Islet precursor cell (in vitro differentiated cells): ENCODE measurements around the gene NBAS.
"Not testable (repeated sequence)": the region's sequence is repeated elsewhere in the genome, so short reads cannot be mapped to it uniquely, and the experiment has no call there.

ENCODE experiments used
- DNase-seq: peaks from one replicate; pipeline ENCODE4 v3.0.0-alpha.2; 2018

NBAS gene

GRCh38 chr2:15450808-15451207, 110.3 kb downstream of the NBAS start:
- no peak for DNase-seq

- no peak for DNase-seq
Observed at GRCh38 chr2:15449556-15450236, 111.4 kb downstream of the NBAS start.

GRCh38 chr2:15448250-15448839, 112.8 kb downstream of the NBAS start:
- DNase-seq: no peak

GRCh38 chr2:15447381-15447780, 113.8 kb downstream of the NBAS start:
- no peak for DNase-seq

GRCh38 chr2:15446961-15447360, 114.2 kb downstream of the NBAS start:
- DNase-seq: no peak

- no peak for DNase-seq
Observed at GRCh38 chr2:15445891-15446562, 115.1 kb downstream of the NBAS start.

GRCh38 chr2:15439768-15440524, 121.2 kb downstream of the NBAS start:
- DNase-seq: not testable (repeated sequence)

GRCh38 chr2:15439366-15439765, 121.8 kb downstream of the NBAS start:
- not testable (repeated sequence) for DNase-seq

- DNase-seq: no peak
Observed at GRCh38 chr2:15436195-15436594, 124.9 kb downstream of the NBAS start.

- peak; percentile 42 for DNase-seq
Observed at GRCh38 chr2:15435474-15435873, 125.7 kb downstream of the NBAS start.

- no peak for DNase-seq
Observed at GRCh38 chr2:15432642-15433256, 128.4 kb downstream of the NBAS start.

GRCh38 chr2:15429032-15429431, 132.1 kb downstream of the NBAS start:
- no peak for DNase-seq

- no peak for DNase-seq
Observed at GRCh38 chr2:15427987-15428386, 133.1 kb downstream of the NBAS start.

GRCh38 chr2:15426606-15427005, 134.5 kb downstream of the NBAS start:
- DNase-seq: no peak

- DNase-seq: peak; percentile 59
Observed at GRCh38 chr2:15425712-15426111, 135.4 kb downstream of the NBAS start.

- DNase-seq: no peak
Observed at GRCh38 chr2:15421753-15422152, 139.4 kb downstream of the NBAS start.

GRCh38 chr2:15415748-15416147, 145.4 kb downstream of the NBAS start:
- DNase-seq: no peak

GRCh38 chr2:15412779-15413178, 148.4 kb downstream of the NBAS start:
- DNase-seq: no peak

GRCh38 chr2:15412309-15412708, 148.8 kb downstream of the NBAS start:
- no peak for DNase-seq

GRCh38 chr2:15410884-15411283, 150.2 kb downstream of the NBAS start:
- no peak for DNase-seq

GRCh38 chr2:15408759-15409158, 152.4 kb downstream of the NBAS start:
- DNase-seq: no peak

- no peak for DNase-seq
Observed at GRCh38 chr2:15407666-15408065, 153.5 kb downstream of the NBAS start.

GRCh38 chr2:15404511-15404910, 156.6 kb downstream of the NBAS start:
- not testable (repeated sequence) for DNase-seq
